ENCODE measurements around the gene KLK15.

KLK15 gene

GRCh38 chr19:50839712-50840655, 6.6 kb upstream of the KLK15 start:
- POLR2A ChIA-PET: interaction anchor here (0.6 kb wide), 1 partner anchor 35 kb away, joined by 3 read pairs; no protein-coding TSS in a partner anchor
- TF ChIP-seq SP1 (IDR thresholded peaks at IDR 0.05): no peak
- no peak for TF ChIP-seq FOXK2 (IDR thresholded peaks at IDR 0.05)
- no peak for TF ChIP-seq ARNT (IDR thresholded peaks at IDR 0.05)
- TF ChIP-seq NFRKB (IDR thresholded peaks at IDR 0.05): no peak
- TF ChIP-seq LEF1 (IDR thresholded peaks at IDR 0.05; ENCODE audit: borderline replicate concordance): no peak
- TF ChIP-seq BHLHE40 (IDR thresholded peaks at IDR 0.05; ENCODE audit: borderline replicate concordance): no peak
- no peak for TF ChIP-seq TARDBP (IDR thresholded peaks at IDR 0.05)
- TF ChIP-seq HDGF (IDR thresholded peaks at IDR 0.05; ENCODE audit: borderline replicate concordance): no peak
- no peak for TF ChIP-seq FOXA1 (IDR thresholded peaks at IDR 0.05)
- TF ChIP-seq ELF4 (IDR thresholded peaks at IDR 0.05): no peak
- no peak for TF ChIP-seq L3MBTL2 (conservative IDR thresholded peaks at IDR 0.05)
- TF ChIP-seq, protein P1, sequence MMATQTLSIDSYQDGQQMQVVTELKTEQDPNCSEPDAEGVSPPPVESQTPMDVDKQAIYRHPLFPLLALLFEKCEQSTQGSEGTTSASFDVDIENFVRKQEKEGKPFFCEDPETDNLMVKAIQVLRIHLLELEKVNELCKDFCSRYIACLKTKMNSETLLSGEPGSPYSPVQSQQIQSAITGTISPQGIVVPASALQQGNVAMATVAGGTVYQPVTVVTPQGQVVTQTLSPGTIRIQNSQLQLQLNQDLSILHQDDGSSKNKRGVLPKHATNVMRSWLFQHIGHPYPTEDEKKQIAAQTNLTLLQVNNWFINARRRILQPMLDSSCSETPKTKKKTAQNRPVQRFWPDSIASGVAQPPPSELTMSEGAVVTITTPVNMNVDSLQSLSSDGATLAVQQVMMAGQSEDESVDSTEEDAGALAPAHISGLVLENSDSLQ (IDR thresholded peaks at IDR 0.05): no peak
- CTCF ChIA-PET: interaction anchor here (0.6 kb wide), 1 partner anchor 76 kb away, joined by 5 read pairs; no protein-coding TSS in a partner anchor
- DNase-seq (ENCODE audit: extremely low spot score): no peak

DNA sequence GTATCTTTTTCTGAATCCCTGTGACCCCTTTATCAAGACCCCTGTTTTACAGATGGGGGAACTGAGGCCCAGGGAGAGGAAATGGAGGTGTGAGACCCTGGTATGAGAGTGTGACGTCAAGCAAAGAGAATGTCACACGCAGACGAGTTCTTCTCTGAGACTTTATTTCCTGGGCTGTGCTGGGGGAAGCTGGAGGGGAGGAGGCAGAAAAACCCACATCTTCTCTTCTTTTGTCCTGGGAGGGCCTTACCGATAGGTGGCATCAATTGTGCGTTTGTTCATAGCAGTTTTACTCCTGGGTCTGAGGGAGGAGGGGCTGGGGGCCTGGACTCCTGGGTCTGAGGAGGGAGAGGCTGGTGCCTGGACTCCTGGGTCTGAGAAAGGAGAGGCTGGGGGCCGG, 4.9 kb upstream of the KLK15 start:
- ChIA-PET CTCF (interaction anchor here (0.9 to 1.0 kb wide), 2 partner anchors 36 to 84 kb away, joined by 3 to 5 read pairs; no protein-coding TSS in a partner anchor), POLR2A (interaction anchor here (1.1 kb wide), 1 partner anchor 33 kb away, joined by 3 read pairs; no protein-coding TSS in a partner anchor)
- TF ChIP-seq FOXK2 (IDR thresholded peaks at IDR 0.05) (no peak), NFRKB (IDR thresholded peaks at IDR 0.05) (no peak), SUZ12 (IDR thresholded peaks at IDR 0.05) (no peak), ARNT (IDR thresholded peaks at IDR 0.05) (no peak), L3MBTL2 (conservative IDR thresholded peaks at IDR 0.05) (no peak), LEF1 (IDR thresholded peaks at IDR 0.05; ENCODE audit: borderline replicate concordance) (no peak), BHLHE40 (IDR thresholded peaks at IDR 0.05; ENCODE audit: borderline replicate concordance) (no peak)
- DNase-seq (ENCODE audit: extremely low spot score): peak; percentile 55

- TF ChIP-seq HDGF (IDR thresholded peaks at IDR 0.05; ENCODE audit: borderline replicate concordance) (no peak), LEF1 (IDR thresholded peaks at IDR 0.05; ENCODE audit: borderline replicate concordance) (no peak), ELF4 (IDR thresholded peaks at IDR 0.05) (no peak), SUZ12 (IDR thresholded peaks at IDR 0.05) (no peak)
- CTCF ChIA-PET: interaction anchor here (0.9 kb wide), 1 partner anchor 85 kb away, joined by 5 read pairs; no protein-coding TSS in a partner anchor
- POLR2A ChIA-PET: no interaction called here
- no peak for DNase-seq (ENCODE audit: extremely low spot score)
Measured at GRCh38 chr19:50837300-50837699, 3.9 kb upstream of the KLK15 start.

GRCh38 chr19:50836543-50837195, 3.3 kb upstream of the KLK15 start:
- DNase-seq (ENCODE audit: extremely low spot score): no peak
- ChIA-PET POLR2A (no interaction called here), CTCF (no interaction called here)
- TF ChIP-seq SUZ12 (IDR thresholded peaks at IDR 0.05): no peak
- TF ChIP-seq, protein P1 (IDR thresholded peaks at IDR 0.05): no peak

DNA sequence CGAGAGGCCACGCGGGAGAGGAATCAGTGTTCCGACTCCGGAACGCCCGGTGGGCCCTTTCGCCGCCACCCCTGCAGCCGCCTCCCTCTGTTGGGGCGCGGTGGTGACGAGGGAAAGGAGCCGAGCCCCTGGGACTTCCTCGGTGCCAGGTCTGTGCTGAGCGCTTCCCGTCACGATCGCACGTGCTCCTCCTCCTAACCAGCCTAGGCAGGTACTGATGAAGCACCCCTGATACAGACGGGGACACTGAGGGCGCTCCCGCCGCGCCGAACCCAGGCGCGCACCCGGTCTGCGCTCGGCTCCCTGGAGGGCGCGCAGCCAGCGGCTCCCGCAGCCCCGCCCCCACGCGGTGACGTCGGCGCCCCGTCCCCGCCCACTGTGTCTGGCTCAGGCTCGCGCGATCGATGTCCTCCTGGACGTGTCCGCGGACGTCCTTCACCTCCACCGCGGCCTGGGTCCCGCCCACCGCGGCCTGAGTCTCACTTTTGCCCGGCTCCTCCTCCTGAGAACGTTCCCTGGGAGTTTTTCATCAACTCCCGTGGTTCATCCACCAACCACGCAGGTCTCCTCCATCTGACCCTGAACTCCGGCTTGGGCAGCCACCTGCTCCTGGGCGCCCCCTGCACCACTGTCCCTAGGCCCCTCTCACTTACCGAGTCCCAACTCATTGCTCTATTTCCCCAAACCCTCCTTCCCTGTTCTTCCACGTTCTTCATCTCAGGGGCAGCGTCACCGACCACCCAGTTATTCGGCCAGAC, 2.6 kb upstream of the KLK15 start:
- no peak for TF ChIP-seq ZNF384 (IDR thresholded peaks at IDR 0.05)
- peak; percentile 53; the same call in 1 of the 2 replicates for TF ChIP-seq L3MBTL2 (conservative IDR thresholded peaks at IDR 0.05)
- no peak for TF ChIP-seq TARDBP (IDR thresholded peaks at IDR 0.05)
- no peak for TF ChIP-seq ELF4 (IDR thresholded peaks at IDR 0.05)
- TF ChIP-seq, protein P1 (IDR thresholded peaks at IDR 0.05): 0 out of 2 replicates have a peak, but pooled peaks have one; percentile 7
- TF ChIP-seq SP1 (IDR thresholded peaks at IDR 0.05): no peak
- no peak for TF ChIP-seq CTBP1 (IDR thresholded peaks at IDR 0.05; ENCODE audit: borderline replicate concordance)
- ChIA-PET CTCF (no interaction called here), POLR2A (interaction anchor here (1.0 kb wide), 1 partner anchor 31 kb away, joined by 3 read pairs; no protein-coding TSS in a partner anchor)
- DNase-seq (ENCODE audit: extremely low spot score): peak; percentile 87

DNA sequence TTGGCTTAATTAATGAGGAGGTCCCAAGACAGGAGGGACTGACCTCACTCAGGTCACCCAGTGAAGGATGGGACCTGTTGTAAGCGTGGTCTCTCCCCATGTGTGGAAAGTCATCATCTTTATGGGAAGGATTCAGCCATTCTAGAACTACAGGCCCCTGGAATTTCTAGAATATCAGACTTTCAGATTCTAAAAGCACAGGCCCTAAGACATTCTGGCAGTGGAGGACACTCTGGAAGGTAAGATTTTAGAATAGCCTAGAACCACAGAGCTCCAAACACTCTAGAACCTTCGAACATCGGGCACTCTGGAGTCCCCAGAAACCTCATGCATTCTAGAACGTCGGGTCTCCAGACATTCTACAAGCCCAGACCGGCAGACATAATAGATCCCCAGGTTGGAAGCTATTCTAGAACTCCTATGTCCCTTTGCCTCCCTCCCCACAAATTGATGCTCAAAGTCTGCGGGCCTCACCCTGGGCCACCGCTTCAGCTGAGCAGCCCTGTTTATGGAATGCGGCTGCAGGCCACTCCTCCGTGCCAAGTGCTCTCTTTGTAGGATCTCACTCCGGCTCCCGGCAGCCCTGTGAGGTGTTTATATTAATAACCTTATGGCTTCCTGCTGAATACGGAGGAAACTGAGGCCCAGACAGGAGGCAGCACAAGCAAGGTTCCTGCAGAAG, 1.9 kb upstream of the KLK15 start:
- no peak for DNase-seq (ENCODE audit: extremely low spot score)
- CTCF ChIA-PET: no interaction called here
- POLR2A ChIA-PET: interaction anchor here (1.0 kb wide), 1 partner anchor 30 kb away, joined by 3 read pairs; no protein-coding TSS in a partner anchor
- TF ChIP-seq ELF4 (IDR thresholded peaks at IDR 0.05): no peak
- no peak for TF ChIP-seq NFRKB (IDR thresholded peaks at IDR 0.05)
- TF ChIP-seq SUZ12 (IDR thresholded peaks at IDR 0.05): no peak
- no peak for TF ChIP-seq ZNF384 (IDR thresholded peaks at IDR 0.05)
- TF ChIP-seq SP1 (IDR thresholded peaks at IDR 0.05): no peak
- TF ChIP-seq L3MBTL2 (conservative IDR thresholded peaks at IDR 0.05): no peak
- TF ChIP-seq FOXK2 (IDR thresholded peaks at IDR 0.05): no peak
- no peak for TF ChIP-seq FOXM1 (IDR thresholded peaks at IDR 0.05; ENCODE audit: borderline replicate concordance)
- no peak for TF ChIP-seq FOXA1 (IDR thresholded peaks at IDR 0.05)
- no peak for TF ChIP-seq ARNT (IDR thresholded peaks at IDR 0.05)
- TF ChIP-seq, protein P1 (IDR thresholded peaks at IDR 0.05): no peak
- TF ChIP-seq TARDBP (IDR thresholded peaks at IDR 0.05): no peak
- no peak for TF ChIP-seq LEF1 (IDR thresholded peaks at IDR 0.05; ENCODE audit: borderline replicate concordance)
- no peak for TF ChIP-seq HDGF (IDR thresholded peaks at IDR 0.05; ENCODE audit: borderline replicate concordance)
- TF ChIP-seq CTBP1 (IDR thresholded peaks at IDR 0.05; ENCODE audit: borderline replicate concordance): no peak
- no peak for TF ChIP-seq BHLHE40 (IDR thresholded peaks at IDR 0.05; ENCODE audit: borderline replicate concordance)

All from HEK293T (cell line).